Thymus (tissue), 11 donors: ENCODE results near the gene CILP2. TPM values are rescaled to one million over a fixed set of nuclear protein-coding genes. Genes with fewer than 3 reads are reported as not detected.

Experiments used
- DNase-seq, 9 donors: peaks; one replicate each; pipeline ENCODE4 v3.0.0-alpha.2; 2013; ENCODE audit warnings: low spot score in 9 of 9, low read depth in 6 of 9, missing footprints in 1 of 9
- H3K27ac ChIP-seq, 2 donors: one replicate each; pipeline ENCODE4 v1.5.1; 2013; ENCODE audit warnings: control low read depth in 1 of 2, low read depth in 1 of 2, low read length in 1 of 2, mild to moderate bottlenecking in 1 of 2, moderate library complexity in 1 of 2
- H3K27me3 ChIP-seq, 2 donors: one replicate each; pipeline ENCODE4 v1.5.1; 2013; ENCODE audit warnings: low read length in 1 of 2; ENCODE audit not compliant: control insufficient read depth in 2 of 2, insufficient read depth in 1 of 2
- H3K36me3 ChIP-seq, 2 donors: one replicate each; pipeline ENCODE4 v1.5.1; 2013; ENCODE audit warnings: low read length in 1 of 2, mild to moderate bottlenecking in 1 of 2, moderate library complexity in 1 of 2; ENCODE audit not compliant: control insufficient read depth in 2 of 2, insufficient read depth in 2 of 2
- H3K4me1 ChIP-seq, 2 donors: one replicate each; pipeline ENCODE4 v1.5.1; 2013; ENCODE audit warnings: low read length in 2 of 2; ENCODE audit not compliant: control insufficient read depth in 2 of 2, insufficient read depth in 2 of 2
- H3K4me3 ChIP-seq, 2 donors: one replicate each; pipeline ENCODE4 v1.5.1; 2013; ENCODE audit warnings: low read length in 2 of 2, control low read depth in 1 of 2, mild to moderate bottlenecking in 1 of 2
- H3K9me3 ChIP-seq, 2 donors: one replicate each; pipeline ENCODE4 v1.5.1; 2013; ENCODE audit warnings: low read length in 1 of 2, mild to moderate bottlenecking in 1 of 2; ENCODE audit not compliant: control insufficient read depth in 2 of 2, insufficient read depth in 1 of 2
- WGBS: extraction: QIAGEN DNeasy Blood & Tissue Kit; methylation state at CpG from one replicate; pipeline ENCODE4 v1.1.7; 2013; 5-methylcytosine and 5-hydroxymethylcytosine counted together
- polyA plus RNA-seq: library from polyadenylated mRNA; stranded (reverse); fragments of 200-250 nt; gene quantifications from one replicate; pipeline ENCODE4 v1.2.3, GENCODE V29; 2013
- total RNA-seq: library from RNA; stranded (reverse); fragments of 120-200 nt; gene quantifications from one replicate; pipeline ENCODE4 v1.2.4, GENCODE V29; 2013
- donor health status: healthy.

CILP2 gene
- total and polyA plus RNA-seq, 2 donors = 0.09 to 0.23 TPM

GRCh38 chr19:19579533-19580361 lies 41.7 kb downstream of the CILP2 start:
- no peaks in the 10 kb centered on the region for H3K9me3 ChIP-seq
- H3K4me1 ChIP-seq = peaks cover 2 to 3% of the 10 kb centered on the region in 2 donors
- no peaks in the 10 kb centered on the region for H3K27me3 ChIP-seq
- peak in 1 of 9 donors; percentile 16 for DNase-seq
- no peaks in the 10 kb centered on the region for H3K36me3 ChIP-seq
- H3K4me3 ChIP-seq = no peak overlapping the region
- H3K27ac ChIP-seq = no peak overlapping the region
- 93% methylated on average over 25 of the region's 25 CpGs for WGBS

- H3K27ac ChIP-seq = no peak overlapping the region
- H3K4me1 ChIP-seq = peaks cover 2 to 3% of the 10 kb centered on the region in 2 donors
Observed at GRCh38 chr19:19580418-19580817, 42.4 kb downstream of the CILP2 start.

GRCh38 chr19:19581391-19581790 lies 43.3 kb downstream of the CILP2 start:
- whole genome bisulfite sequencing = 99% methylated on average over 13 of the region's 13 CpGs
- Histone ChIP-seq H3K4me3 (no peak overlapping the region), H3K27ac (no peak overlapping the region), H3K9me3 (no peaks in the 10 kb centered on the region), H3K27me3 (no peaks in the 10 kb centered on the region), H3K4me1 (no peaks in the 10 kb centered on the region), H3K36me3 (no peaks in the 10 kb centered on the region)
- no peak for DNase-seq

More at GRCh38 chr19:19580418-19580817, 42.4 kb downstream of the CILP2 start:
- H3K36me3 ChIP-seq = no peaks in the 10 kb centered on the region
- H3K4me3 ChIP-seq = no peak overlapping the region
- no peaks in the 10 kb centered on the region for H3K27me3 ChIP-seq
- 98% methylated on average over 4 of the region's 4 CpGs for WGBS
- H3K9me3 ChIP-seq = no peaks in the 10 kb centered on the region
- no peak for DNase-seq

- WGBS = 97% methylated on average over 6 of the region's 6 CpGs
- no peaks in the 10 kb centered on the region for H3K36me3 ChIP-seq
- H3K9me3 ChIP-seq = no peaks in the 10 kb centered on the region
- no peak for DNase-seq
- H3K27ac ChIP-seq = no peak overlapping the region
- no peaks in the 10 kb centered on the region for H3K4me1 ChIP-seq
- no peak overlapping the region for H3K4me3 ChIP-seq
- H3K27me3 ChIP-seq = no peaks in the 10 kb centered on the region
Observed at GRCh38 chr19:19582471-19582870, 44.4 kb downstream of the CILP2 start.

GRCh38 chr19:19584356-19584755 lies 46.3 kb downstream of the CILP2 start:
- no peak overlapping the region for H3K4me3 ChIP-seq
- H3K27ac ChIP-seq = no peak overlapping the region
- DNase-seq = no peak
- H3K36me3 ChIP-seq = peaks cover 0 to 3% of the 10 kb centered on the region in 2 donors
- H3K4me1 ChIP-seq = no peaks in the 10 kb centered on the region
- no peaks in the 10 kb centered on the region for H3K27me3 ChIP-seq
- H3K9me3 ChIP-seq = no peaks in the 10 kb centered on the region
- 95% methylated on average over 6 of the region's 6 CpGs for WGBS

GRCh38 chr19:19587771-19588170 lies 49.7 kb downstream of the CILP2 start:
- over 99% methylated on average over 5 of the region's 5 CpGs for WGBS
- Histone ChIP-seq H3K36me3 (peaks cover under 1 to 16% of the 10 kb centered on the region in 2 donors), H3K9me3 (no peaks in the 10 kb centered on the region), H3K27me3 (no peaks in the 10 kb centered on the region), H3K27ac (no peak overlapping the region), H3K4me1 (peaks cover 0 to 3% of the 10 kb centered on the region in 2 donors), H3K4me3 (no peak overlapping the region)
- no peak for DNase-seq

GRCh38 chr19:19588546-19588945 lies 50.5 kb downstream of the CILP2 start:
- H3K36me3 ChIP-seq = peaks cover 6 to 16% of the 10 kb centered on the region in 2 donors
- peaks cover 0 to 3% of the 10 kb centered on the region in 2 donors for H3K4me1 ChIP-seq
- no peak overlapping the region for H3K4me3 ChIP-seq
- no peaks in the 10 kb centered on the region for H3K9me3 ChIP-seq
- DNase-seq = no peak
- H3K27me3 ChIP-seq = no peaks in the 10 kb centered on the region
- no peak overlapping the region for H3K27ac ChIP-seq
- 95% methylated on average over 2 of the region's 2 CpGs for WGBS

- WGBS = 93% methylated on average over 13 of the region's 13 CpGs
- DNase-seq = peak in 1 of 9 donors; percentile 26
Observed at GRCh38 chr19:19591133-19591825, 53.2 kb downstream of the CILP2 start.

GRCh38 chr19:19592690-19593089 lies 54.6 kb downstream of the CILP2 start:
- WGBS = 98% methylated on average over 10 of the region's 10 CpGs
- Histone ChIP-seq H3K36me3 (peaks cover 9 to 28% of the 10 kb centered on the region in 2 donors), H3K9me3 (no peaks in the 10 kb centered on the region), H3K27ac (no peak overlapping the region), H3K27me3 (no peaks in the 10 kb centered on the region), H3K4me3 (no peak overlapping the region), H3K4me1 (peaks cover under 1 to 9% of the 10 kb centered on the region in 2 donors)
- no peak for DNase-seq

More at GRCh38 chr19:19591133-19591825, 53.2 kb downstream of the CILP2 start:
- H3K27ac ChIP-seq = peak overlapping the region; percentile 22 to 42
- peaks cover 9 to 24% of the 10 kb centered on the region in 2 donors for H3K36me3 ChIP-seq
- H3K9me3 ChIP-seq = no peaks in the 10 kb centered on the region
- H3K4me3 ChIP-seq = no peak overlapping the region
- H3K27me3 ChIP-seq = no peaks in the 10 kb centered on the region
- H3K4me1 ChIP-seq = peaks cover 0 to 3% of the 10 kb centered on the region in 2 donors
